ENCODE measurements around the gene USP1. TPM values are rescaled to one million over a fixed set of nuclear protein-coding genes. Genes with fewer than 3 reads are reported as not detected.

Gene USP1
- polyA plus RNA-seq, 1 donor from 2014 or later: 20.3 TPM

GRCh38 chr1:62392951-62393350 lies 43.9 kb upstream of the USP1 start:
- H3K9me3 ChIP-seq (ENCODE audit: low read length): no peaks in the 10 kb centered on the region
- TF ChIP-seq RAD21 (conservative IDR thresholded peaks at IDR 0.05) (no peak), POLR2AphosphoS5 (IDR thresholded peaks at IDR 0.05) (no peak), MXI1 (conservative IDR thresholded peaks at IDR 0.05; ENCODE audit: poor library complexity, severe bottlenecking) (no peak), CTCF (IDR thresholded peaks at IDR 0.05; ENCODE audit: poor library complexity, severe bottlenecking) (no peak), REST (IDR thresholded peaks at IDR 0.05; ENCODE audit: borderline replicate concordance) (no peak), TAF1 (IDR thresholded peaks at IDR 0.05; ENCODE audit: low read depth) (no peak), SMC3 (conservative IDR thresholded peaks at IDR 0.05; ENCODE audit: poor library complexity) (no peak), EZH2 (IDR thresholded peaks at IDR 0.05; ENCODE audit: borderline replicate concordance, insufficient read depth, low read length, poor library complexity, severe bottlenecking) (no peak), EP300 (conservative IDR thresholded peaks at IDR 0.05; ENCODE audit: poor library complexity, severe bottlenecking) (no peak)
- H3K4me2 ChIP-seq (ENCODE audit: low read length): no peak overlapping the region
- no peaks in the 10 kb centered on the region for H4K20me1 ChIP-seq (ENCODE audit: insufficient read depth)
- H3K36me3 ChIP-seq (ENCODE audit: insufficient read depth, low read length): no peaks in the 10 kb centered on the region
- no peak overlapping the region for H2AFZ ChIP-seq (ENCODE audit: low read depth, low read length)
- H3K79me2 ChIP-seq (replicated peaks; ENCODE audit: insufficient read depth, low read length): no peaks in the 10 kb centered on the region
- no peaks in the 10 kb centered on the region for H3K27me3 ChIP-seq (ENCODE audit: insufficient read depth, low read depth, low read length)
- no peaks in the 10 kb centered on the region for H3K9me2 ChIP-seq (ENCODE audit: insufficient read depth, low read length)
- H3K9ac ChIP-seq (ENCODE audit: low read length): no peak overlapping the region
- no peak overlapping the region for H3K4me3 ChIP-seq (ENCODE audit: low read length)
- H3K27ac ChIP-seq (ENCODE audit: low read length): no peak overlapping the region
- H3F3A ChIP-seq (ENCODE audit: insufficient read depth, low read length, poor library complexity, severe bottlenecking): no peaks in the 10 kb centered on the region

GRCh38 chr1:62394646-62395045 lies 42.2 kb upstream of the USP1 start:
- no peak overlapping the region for H2AFZ ChIP-seq (ENCODE audit: low read depth, low read length)
- TF ChIP-seq TAF1 (IDR thresholded peaks at IDR 0.05; ENCODE audit: low read depth) (no peak), SMC3 (conservative IDR thresholded peaks at IDR 0.05; ENCODE audit: poor library complexity) (no peak), POLR2AphosphoS5 (IDR thresholded peaks at IDR 0.05) (no peak), RAD21 (conservative IDR thresholded peaks at IDR 0.05) (no peak), EP300 (conservative IDR thresholded peaks at IDR 0.05; ENCODE audit: poor library complexity, severe bottlenecking) (no peak), MXI1 (conservative IDR thresholded peaks at IDR 0.05; ENCODE audit: poor library complexity, severe bottlenecking) (no peak), CTCF (IDR thresholded peaks at IDR 0.05; ENCODE audit: poor library complexity, severe bottlenecking) (no peak), EZH2 (IDR thresholded peaks at IDR 0.05; ENCODE audit: borderline replicate concordance, insufficient read depth, low read length, poor library complexity, severe bottlenecking) (no peak), REST (IDR thresholded peaks at IDR 0.05; ENCODE audit: borderline replicate concordance) (no peak)
- no peak overlapping the region for H3K4me3 ChIP-seq (ENCODE audit: low read length)
- H4K20me1 ChIP-seq (ENCODE audit: insufficient read depth): no peaks in the 10 kb centered on the region
- no peaks in the 10 kb centered on the region for H3K9me3 ChIP-seq (ENCODE audit: low read length)
- H3K27ac ChIP-seq (ENCODE audit: low read length): no peak overlapping the region
- no peaks in the 10 kb centered on the region for H3F3A ChIP-seq (ENCODE audit: insufficient read depth, low read length, poor library complexity, severe bottlenecking)
- H3K4me2 ChIP-seq (ENCODE audit: low read length): no peak overlapping the region
- H3K79me2 ChIP-seq (replicated peaks; ENCODE audit: insufficient read depth, low read length): no peaks in the 10 kb centered on the region
- H3K9ac ChIP-seq (ENCODE audit: low read length): no peak overlapping the region
- H3K27me3 ChIP-seq (ENCODE audit: insufficient read depth, low read depth, low read length): no peaks in the 10 kb centered on the region
- H3K36me3 ChIP-seq (ENCODE audit: insufficient read depth, low read length): no peaks in the 10 kb centered on the region
- no peaks in the 10 kb centered on the region for H3K9me2 ChIP-seq (ENCODE audit: insufficient read depth, low read length)

All from neural cell (in vitro differentiated cells).